IMR-90 (cell line): ENCODE results near the gene LACC1. TPM values are rescaled to one million over a fixed set of nuclear protein-coding genes. Genes with fewer than 3 reads are reported as not detected.
A peak's percentile ranks its signal among the peaks of the same experiment; 100 is the strongest.

Experiments
- ATAC-seq: fragments of 200-7000 bp; cut with Tn5 transposase; 2 replicates; pipeline ENCODE4 v1.9.1; 2020; ENCODE audit warnings: low read depth, mild to moderate bottlenecking, moderate library complexity
- BruUV-seq: library from RNA; stranded (reverse); fragments of 400-500 nt; replicated peaks from 2 replicates; lab custom pipeline; 2021; lab: Mats Ljungman, UMichigan
- CTCF ChIA-PET: fragments of 300-600 bp; formaldehyde crosslinking; extraction: SDS; loops from one replicate; lab custom pipeline; 2021; ENCODE audit warnings: antibody characterized with exemption; lab: Yijun Ruan, JAX
- POLR2A ChIA-PET: fragments of 300-600 bp; sonication (Branson Sonifier 250); formaldehyde crosslinking; loops from one replicate; lab custom pipeline; 2022; ENCODE audit warnings: antibody characterized with exemption; ENCODE audit not compliant: unreplicated experiment; lab: Charles Lee
- DNase-seq: peaks from one replicate; pipeline ENCODE4 v3.0.0; 2013
- H2AFZ ChIP-seq: replicated peaks from 2 replicates; pipeline ENCODE3; 2013; ENCODE audit warnings: low read length, mild to moderate bottlenecking; ENCODE audit not compliant: poor library complexity
- H2AK5ac ChIP-seq: 2 replicates; pipeline ENCODE4 v1.6.1; 2013; ENCODE audit warnings: low read depth, low read length, inconsistent platforms
- H2AK9ac ChIP-seq: replicated peaks from 2 replicates; pipeline ENCODE3; 2013; ENCODE audit warnings: mild to moderate bottlenecking, low read depth, low read length, moderate library complexity; ENCODE audit not compliant: poor library complexity
- H2BK120ac ChIP-seq: 2 replicates; pipeline ENCODE4 v1.6.1; 2013; ENCODE audit warnings: low read depth, low read length, inconsistent platforms
- H2BK15ac ChIP-seq: 3 replicates; pipeline ENCODE4 v1.6.1; 2013; ENCODE audit warnings: low read depth, low read length, inconsistent platforms
- H2BK20ac ChIP-seq: 2 replicates; pipeline ENCODE4 v1.6.1; 2013; ENCODE audit warnings: low read depth, mild to moderate bottlenecking, inconsistent platforms, low read length, moderate library complexity
- H2BK5ac ChIP-seq: 2 replicates; pipeline ENCODE4 v1.6.1; 2013; ENCODE audit warnings: mild to moderate bottlenecking, low read depth, low read length, inconsistent platforms; ENCODE audit not compliant: poor library complexity, severe bottlenecking
- H3K14ac ChIP-seq: replicated peaks from 2 replicates; pipeline ENCODE4 v1.6.1; 2013; ENCODE audit warnings: low read depth, low read length, inconsistent platforms
- H3K18ac ChIP-seq: 2 replicates; pipeline ENCODE4 v1.6.1; 2013; ENCODE audit warnings: low read depth, low read length, control low read depth
- H3K23ac ChIP-seq: 2 replicates; pipeline ENCODE4 v1.6.1; 2013; ENCODE audit warnings: low read depth, low read length, inconsistent platforms
- H3K27ac ChIP-seq: 2 replicates; pipeline ENCODE4 v1.5.1; 2013; ENCODE audit warnings: mild to moderate bottlenecking, control low read depth, low read length; ENCODE audit not compliant: insufficient read depth
- H3K27me3 ChIP-seq: 2 replicates; pipeline ENCODE4 v1.6.1; 2013; ENCODE audit warnings: low read length; ENCODE audit not compliant: control insufficient read depth, insufficient read depth
- H3K36me3 ChIP-seq: 2 replicates; pipeline ENCODE4 v1.6.1; 2013; ENCODE audit warnings: low read length, mixed read lengths; ENCODE audit not compliant: control insufficient read depth, insufficient read depth
- H3K4ac ChIP-seq: 2 replicates; pipeline ENCODE4 v1.6.1; 2013; ENCODE audit warnings: low read depth, low read length, inconsistent platforms
- H3K4me1 ChIP-seq: 2 replicates; pipeline ENCODE4 v1.6.1; 2013; ENCODE audit warnings: low read length, mixed read lengths; ENCODE audit not compliant: control insufficient read depth, insufficient read depth
- H3K4me2 ChIP-seq: 2 replicates; pipeline ENCODE4 v1.6.1; 2013; ENCODE audit warnings: low read depth, mild to moderate bottlenecking, control low read depth, low read length, moderate library complexity
- H3K4me3 ChIP-seq: 2 replicates; pipeline ENCODE4 v1.5.1; 2013; ENCODE audit warnings: low read depth, mild to moderate bottlenecking, control low read depth, low read length, moderate library complexity; ENCODE audit not compliant: insufficient read depth
- H3K56ac ChIP-seq: 2 replicates; pipeline ENCODE4 v1.6.1; 2013; ENCODE audit warnings: low read length, inconsistent platforms; ENCODE audit not compliant: insufficient read depth; ENCODE audit errors: extremely low read depth
- H3K79me1 ChIP-seq, 2 experiments: 2 replicates each; pipeline ENCODE4 v1.6.1; 2013; ENCODE audit warnings: low read length in 2 of 2, inconsistent platforms in 1 of 2, low read depth in 1 of 2
- H3K9ac ChIP-seq: 2 replicates; pipeline ENCODE4 v1.6.1; 2013; ENCODE audit warnings: low read depth, low read length, control low read depth
- H3K9me1 ChIP-seq: 2 replicates; pipeline ENCODE4 v1.6.1; 2013; ENCODE audit warnings: low read length, inconsistent platforms; ENCODE audit not compliant: insufficient read depth
- H3K9me3 ChIP-seq: 2 replicates; pipeline ENCODE4 v1.6.1; 2013; ENCODE audit warnings: low read length; ENCODE audit not compliant: control insufficient read depth, insufficient read depth
- H4K20me1 ChIP-seq: 2 replicates; pipeline ENCODE4 v1.6.1; 2013; ENCODE audit warnings: low read length, inconsistent platforms; ENCODE audit not compliant: insufficient read depth
- H4K5ac ChIP-seq: 2 replicates; pipeline ENCODE4 v1.6.1; 2013; ENCODE audit warnings: mild to moderate bottlenecking, low read depth, low read length, control low read depth
- H4K8ac ChIP-seq, 2 experiments: 2 replicates each; pipeline ENCODE4 v1.6.1; 2013; ENCODE audit warnings: low read depth in 2 of 2, low read length in 2 of 2, control low read depth in 1 of 2, inconsistent platforms in 1 of 2
- H4K91ac ChIP-seq: 2 replicates; pipeline ENCODE4 v1.6.1; 2013; ENCODE audit warnings: low read depth, low read length, inconsistent platforms; ENCODE audit not compliant: insufficient read depth
- BHLHE40 ChIP-seq: fragments of 150-350 bp; IDR thresholded peaks from 2 replicates; pipeline ENCODE4 v1.6.1; 2016; ENCODE audit warnings: mild to moderate bottlenecking, low read depth, low read length
- CEBPB ChIP-seq: IDR thresholded peaks from 2 replicates; pipeline ENCODE4 v1.6.1; 2012; ENCODE audit warnings: low read depth, low read length, improper control_type of control experiment
- MAZ ChIP-seq: IDR thresholded peaks from 2 replicates; pipeline ENCODE4 v1.6.1; 2012; ENCODE audit warnings: low read depth, mild to moderate bottlenecking, low read length, improper control_type of control experiment, moderate library complexity, borderline replicate concordance
- NFE2L2 ChIP-seq: fragments of 150-350 bp; IDR thresholded peaks from 2 replicates; pipeline ENCODE4 v1.6.1; 2016; ENCODE audit warnings: low read depth, mild to moderate bottlenecking, low read length
- RAD21 ChIP-seq: IDR thresholded peaks from 2 replicates; pipeline ENCODE4 v1.6.1; 2012; ENCODE audit warnings: low read length, improper control_type of control experiment
- RFX5 ChIP-seq: IDR thresholded peaks from 2 replicates; pipeline ENCODE4 v1.8.0; 2012; ENCODE audit warnings: low read depth, mild to moderate bottlenecking, low read length, moderate library complexity
- WGBS, 2 experiments: methylation state at CpG; one replicate each; pipeline versions ENCODE4 v1.1.5 to v1.1.7; 2013; ENCODE audit warnings: missing lambda C conversion rate in 2 of 2; ENCODE audit not compliant: insufficient read length in 1 of 2; ENCODE audit errors: extremely low coverage in 2 of 2; 5-methylcytosine and 5-hydroxymethylcytosine counted together
- dilution Hi-C: fragments of 300-500 bp; cut with HindIII; formaldehyde crosslinking; loops from one replicate; pipeline ENCODE4 v1.14.3; 2018; ENCODE audit warnings: low sequenced_read_pairs; ENCODE audit not compliant: unreplicated experiment
- in situ Hi-C: fragments of 300-500 bp; cut with MboI; formaldehyde crosslinking; loops from 3 replicates; pipeline ENCODE4 v1.14.3; 2019; ENCODE audit warnings: low sequenced_read_pairs, inconsistent platforms, mixed read lengths
- intact Hi-C: fragments of 100-400 bp; cut with micrococcal nuclease; formaldehyde crosslinking; loops from 2 replicates; pipeline ENCODE4 v1.10.0; 2022
- polyA plus RNA-seq, 3 experiments: library from polyadenylated mRNA; depleted of rRNA; stranded (reverse); fragments of >200 nt; gene quantifications; 2 replicates each; pipeline ENCODE4 v1.2.3, GENCODE V29; 2012; ENCODE audit warnings: low replicate concordance in 1 of 3
- total RNA-seq: library from RNA; depleted of rRNA; stranded (reverse); fragments of >200 nt; gene quantifications from 2 replicates; pipeline ENCODE4 v1.2.3, GENCODE V29; 2012

The LACC1 gene
- total and polyA plus RNA-seq, 2 of the 4 experiments (the other 2 are of a cell fraction), result 3.2 to 4.7 TPM

DNA sequence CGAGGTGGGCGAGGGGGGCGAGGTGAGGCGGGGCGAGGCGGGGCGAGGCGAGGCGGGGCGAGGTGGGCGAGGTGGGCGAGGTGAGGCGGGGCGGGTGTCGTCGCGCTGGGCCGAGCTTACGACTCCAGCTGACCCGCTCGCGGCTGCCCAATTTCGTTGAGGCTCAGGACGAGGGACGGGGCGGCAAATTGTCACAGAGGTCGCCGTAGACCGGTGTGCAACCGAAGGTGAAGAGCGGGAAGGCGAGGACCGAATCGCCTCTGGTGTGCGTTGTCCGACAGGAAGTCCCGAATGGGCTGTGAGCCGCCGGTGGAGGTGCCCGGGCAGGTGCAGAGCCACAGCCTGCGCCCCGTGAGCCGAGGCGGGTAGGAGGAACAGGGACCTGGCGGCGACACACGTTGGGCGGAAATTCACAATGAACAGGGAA, at the start of gene LACC1 (continued):
- TF ChIP-seq BHLHE40, result no peak
- no peak for TF ChIP-seq RFX5
- no peak for TF ChIP-seq RAD21

GRCh38 chr13:43830497-43830881, 49.2 kb upstream of the LACC1 start:
- ChIA-PET POLR2A (no interaction called here), CTCF (no interaction called here)
- Histone ChIP-seq H3K36me3 (no peaks in the 10 kb centered on the region), H3K4ac (peak overlapping the region; percentile 37; the same call in 1 of the 2 replicates), H3K18ac (peak overlapping the region; percentile 16; the same call in 1 of the 2 replicates), H3K27me3 (no peaks in the 10 kb centered on the region), H4K20me1 (no peaks in the 10 kb centered on the region), H2BK20ac (no peak overlapping the region), H3K4me1 (peaks cover 1% of the 10 kb centered on the region; the same call in 1 of the 2 replicates), H3K9me1 (no peaks in the 10 kb centered on the region), H3K23ac (no peak overlapping the region), H3K9me3 (no peaks in the 10 kb centered on the region), H3K4me3 (no peak overlapping the region), H4K5ac (peak overlapping the region; percentile 32; the same call in 1 of the 2 replicates), H3K4me2 (peak overlapping the region; percentile 5; the same call in 1 of the 2 replicates), H4K91ac (peak overlapping the region; percentile 8; the same call in 1 of the 2 replicates), H2AK5ac (no peak overlapping the region), H3K14ac (0 out of 2 replicates have a peak overlapping the region, but pooled peaks have one; percentile 35), H2AK9ac (no peak overlapping the region), H2BK15ac (no peak overlapping the region), H3K9ac (no peak overlapping the region; the same call in 1 of the 2 replicates), H2BK5ac (peak overlapping the region; percentile 80), H3K56ac (no peak overlapping the region), H2BK120ac (peak overlapping the region; percentile 33; the same call in 1 of the 2 replicates), H3K79me1 (no peaks in the 10 kb centered on the region), H3K27ac (peak overlapping the region; percentile 21; the same call in 1 of the 2 replicates), H4K8ac (peak overlapping the region; percentile 16 to 31; a peak in 1 of 4 replicates), H2AFZ (no peak overlapping the region)
- no peak for TF ChIP-seq BHLHE40
- TF ChIP-seq CEBPB, result peak; percentile 95
- TF ChIP-seq MAZ, result no peak
- peak; percentile 12; the same call in 1 of the 2 replicates for TF ChIP-seq NFE2L2
- 35% methylated on average over 4 of the region's 5 CpGs; no CpG with 5 or more reads in 1 of the 2 experiments for WGBS, 2 experiments
- dilution Hi-C loops (no loop called here), in situ Hi-C loops (no loop called here), intact Hi-C loops (no loop called here)
- ATAC-seq (peak; percentile 79), DNase-seq (peak; percentile 79)
- BruUV-seq, result no TSS peak
